Eye (tissue), 1 donor: ENCODE results near the gene TRAF5.
A peak's percentile ranks its signal among the peaks of the same experiment; 100 is the strongest.
"Not testable (repeated sequence)": the region's sequence is repeated elsewhere in the genome, so short reads cannot be mapped to it uniquely, and the experiment has no call there.

Source experiments
- DNase-seq: peaks from one replicate; pipeline ENCODE4 v3.0.0-alpha.2; 2015

TRAF5 gene

DNA sequence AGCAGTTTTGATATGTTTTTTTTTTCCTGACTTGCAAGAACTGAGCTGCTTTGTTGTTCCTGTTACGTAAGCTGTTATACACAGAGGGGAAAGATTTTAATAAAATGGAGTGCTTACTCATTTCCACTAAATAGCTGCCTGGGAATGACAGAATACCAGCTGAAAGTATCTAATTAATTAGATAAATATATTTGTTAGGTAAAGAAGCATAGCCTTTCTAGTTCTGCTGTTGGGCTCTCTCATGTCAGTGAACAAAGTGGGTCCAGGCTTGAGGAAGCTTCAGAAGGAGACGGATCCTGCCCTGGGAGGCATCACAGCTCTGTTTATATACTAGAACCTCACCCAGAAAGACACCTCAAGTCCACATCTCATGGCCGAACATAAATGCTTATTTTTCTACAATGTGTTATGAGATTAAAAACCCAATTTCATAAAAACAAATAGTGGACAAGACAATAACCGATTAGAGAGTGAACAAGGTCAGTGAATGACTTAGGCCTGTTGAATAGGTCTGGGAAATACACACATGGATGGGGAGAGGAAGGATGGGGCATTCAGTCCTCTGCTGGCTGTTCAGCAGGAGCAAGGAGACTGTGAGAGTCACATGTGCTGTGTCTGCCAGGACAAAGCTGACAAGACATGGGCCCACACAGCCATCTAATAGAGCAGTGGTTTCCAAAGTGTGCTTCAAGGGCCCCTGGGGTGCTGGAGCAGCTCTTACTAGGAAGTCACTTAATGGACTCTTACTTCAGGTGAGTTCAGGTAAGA is 20.6 kb downstream of the TRAF5 start:
- DNase-seq = no peak

DNA sequence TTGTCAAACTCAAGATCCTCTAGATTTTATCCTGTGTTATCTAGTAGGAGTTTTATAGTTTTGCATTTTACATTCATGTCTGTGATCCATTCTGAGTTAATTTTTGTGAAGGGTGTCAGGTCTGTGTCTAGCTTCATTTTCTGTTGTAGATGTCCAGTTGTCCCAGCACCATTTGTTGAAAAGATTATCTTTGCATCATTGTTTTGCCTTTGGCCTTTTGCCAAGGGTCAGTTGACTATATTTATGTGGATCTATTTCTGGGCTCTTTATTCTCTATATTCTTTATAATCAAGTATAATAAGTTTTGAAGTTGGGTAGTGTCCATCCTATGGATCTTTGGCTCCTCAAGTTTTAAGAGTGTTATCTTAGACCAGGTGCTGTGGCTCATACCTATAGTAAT is 21.9 kb downstream of the TRAF5 start:
- DNase-seq = no peak

DNA sequence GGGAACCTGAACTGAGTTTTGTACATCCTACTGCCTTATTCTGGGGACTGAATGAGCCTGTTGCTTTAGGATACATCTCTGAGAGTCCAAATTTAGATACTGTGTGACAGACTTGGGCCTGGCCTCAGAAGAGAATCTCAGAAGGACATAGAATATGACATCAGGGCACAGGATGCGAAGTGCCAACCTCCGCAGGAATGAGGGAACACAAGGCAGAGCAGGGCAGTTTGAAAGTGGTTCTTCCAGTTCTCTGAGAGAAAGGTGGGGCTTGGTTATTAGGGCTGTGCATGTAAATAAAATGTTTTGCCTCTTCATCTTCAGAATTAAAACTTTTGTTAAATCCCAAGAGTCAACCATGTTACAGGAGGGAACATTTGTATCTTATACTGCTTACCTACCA is 23.1 kb downstream of the TRAF5 start:
- DNase-seq = no peak

GRCh38 chr1:211352055-211352454 is 25.4 kb downstream of the TRAF5 start:
- not testable (repeated sequence) for DNase-seq

DNA sequence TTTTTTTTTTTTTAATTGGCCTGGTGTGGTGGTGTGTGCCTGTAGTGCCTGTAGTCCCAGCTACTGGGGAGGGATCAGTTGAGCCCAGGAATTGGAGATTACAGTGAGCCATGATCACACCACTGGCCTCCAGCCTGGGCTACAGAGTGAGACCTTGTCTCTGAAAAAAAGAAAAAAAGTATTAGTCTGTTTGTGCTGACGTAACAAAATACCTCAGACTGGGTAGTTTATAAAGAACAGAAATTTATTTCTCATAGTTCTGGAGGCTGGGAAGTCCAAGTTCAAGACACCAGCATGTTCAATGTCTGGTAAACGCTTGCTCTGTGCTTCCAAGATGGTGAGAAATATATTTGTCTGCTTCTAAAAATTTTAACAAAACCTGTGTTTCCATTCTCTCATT is 25.8 kb downstream of the TRAF5 start:
- DNase-seq = no peak

- DNase-seq = no peak
Observed at GRCh38 chr1:211352985-211353515, 26.4 kb downstream of the TRAF5 start.

- no peak for DNase-seq
Observed at GRCh38 chr1:211353562-211354212, 27.1 kb downstream of the TRAF5 start.

DNA sequence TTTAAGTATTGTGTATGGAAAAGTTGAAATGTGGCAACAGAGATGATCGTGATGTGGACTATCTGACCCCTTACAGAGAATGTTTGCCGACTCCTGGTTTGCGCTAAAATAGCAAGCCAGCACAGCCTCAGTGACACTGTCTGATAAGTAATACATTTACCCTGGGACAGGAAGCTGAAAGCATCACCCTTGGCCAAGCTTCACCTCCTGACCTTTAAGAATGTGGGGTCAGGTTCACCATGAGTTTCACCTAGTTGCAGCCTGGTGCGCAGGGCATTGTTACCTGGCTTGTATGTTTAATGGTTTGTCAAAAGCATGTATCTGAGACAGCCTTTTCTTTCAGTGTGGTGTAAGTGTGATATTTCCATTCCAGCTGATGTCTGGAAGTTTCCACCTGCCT is 29.2 kb downstream of the TRAF5 start:
- DNase-seq = no peak

DNA sequence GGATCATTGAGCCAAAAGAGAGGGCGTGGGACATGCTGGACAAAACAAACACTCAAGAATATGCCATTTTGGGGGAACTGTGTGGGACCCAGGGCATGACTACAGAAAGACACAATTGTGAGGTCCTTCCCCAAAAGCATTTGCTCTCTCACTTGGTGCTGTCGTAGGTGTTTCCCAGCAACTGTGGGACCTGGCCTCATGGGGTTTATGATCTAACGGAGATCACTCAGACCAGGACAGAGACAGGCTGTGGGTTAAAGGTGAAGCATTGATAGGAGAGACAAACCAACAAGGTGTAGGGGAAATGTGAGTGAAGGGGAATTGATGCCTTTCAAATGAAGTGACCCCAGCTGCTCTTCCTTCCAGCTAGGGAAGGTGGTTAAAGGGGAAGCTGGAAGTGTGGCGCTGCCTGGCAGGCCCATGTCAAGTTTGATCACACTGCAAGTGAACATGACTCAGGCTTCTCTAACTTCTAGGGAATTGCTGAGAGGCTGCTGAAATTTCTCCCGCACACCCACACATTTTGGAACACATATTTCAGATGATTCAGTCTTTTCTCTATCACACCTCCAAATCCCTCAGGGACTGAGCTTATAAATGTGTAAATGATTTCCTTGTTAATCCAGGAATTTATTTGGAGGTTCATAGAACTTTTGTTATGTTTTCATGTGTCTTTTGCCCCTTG is 30.2 kb downstream of the TRAF5 start:
- no peak for DNase-seq

DNA sequence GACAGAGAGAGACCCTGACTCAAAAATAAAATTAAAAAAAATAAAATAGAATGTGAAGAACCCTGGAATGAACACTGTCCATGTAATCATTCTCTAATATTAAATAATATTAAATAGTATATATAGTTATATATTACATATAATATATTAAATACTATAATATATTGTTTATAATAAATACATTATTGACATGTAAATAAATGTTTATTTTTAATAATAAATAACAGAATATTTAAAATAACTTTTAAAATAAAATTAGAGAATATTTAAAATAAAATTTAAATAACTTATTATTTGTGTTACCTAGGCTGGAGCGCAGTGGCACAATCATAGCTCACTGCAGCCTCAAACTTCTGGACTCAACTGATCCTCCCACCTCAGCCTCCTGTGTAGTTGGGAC is 32.1 kb downstream of the TRAF5 start:
- no peak for DNase-seq

GRCh38 chr1:211359876-211360275 is 33.2 kb downstream of the TRAF5 start:
- no peak for DNase-seq

GRCh38 chr1:211361202-211361601 is 34.6 kb downstream of the TRAF5 start:
- DNase-seq = no peak

DNA sequence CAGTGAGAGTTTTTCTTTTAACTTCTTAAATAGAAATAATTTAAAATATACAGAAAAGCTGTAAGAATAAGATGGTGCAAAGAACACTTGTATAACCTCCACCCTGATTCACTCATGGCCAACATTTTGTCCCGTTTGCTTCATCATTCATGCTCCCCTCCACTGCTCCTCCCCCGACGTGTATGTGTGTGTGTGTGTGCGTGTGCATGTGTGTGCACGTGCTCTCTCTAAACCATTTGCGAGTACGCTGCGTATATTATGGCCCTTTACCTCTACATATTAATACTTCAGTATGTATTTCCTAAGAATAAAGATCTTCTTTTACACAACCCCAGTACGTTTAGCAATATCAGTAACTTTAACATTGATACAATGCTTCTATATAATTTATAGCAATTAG is 43.0 kb downstream of the TRAF5 start:
- no peak for DNase-seq

- DNase-seq = no peak
Observed at GRCh38 chr1:211370669-211371068, 44.0 kb downstream of the TRAF5 start.

GRCh38 chr1:211371406-211372105 is 44.9 kb downstream of the TRAF5 start:
- DNase-seq = no peak

DNA sequence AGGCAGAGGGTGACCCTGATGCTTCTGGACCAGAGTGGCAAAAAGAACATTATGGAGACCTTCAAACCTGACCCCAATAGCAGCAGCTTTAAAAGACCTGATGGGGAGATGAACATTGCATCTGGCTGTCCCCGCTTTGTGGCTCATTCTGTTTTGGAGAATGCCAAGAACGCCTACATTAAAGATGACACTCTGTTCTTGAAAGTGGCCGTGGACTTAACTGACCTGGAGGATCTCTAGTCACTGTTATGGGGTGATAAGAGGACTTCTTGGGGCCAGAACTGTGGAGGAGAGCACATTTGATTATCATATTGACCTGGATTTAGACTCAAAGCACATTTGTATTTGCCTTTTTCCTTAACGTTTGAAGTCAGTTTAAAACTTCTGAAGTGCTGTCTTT is 45.8 kb downstream of the TRAF5 start:
- no peak for DNase-seq

DNA sequence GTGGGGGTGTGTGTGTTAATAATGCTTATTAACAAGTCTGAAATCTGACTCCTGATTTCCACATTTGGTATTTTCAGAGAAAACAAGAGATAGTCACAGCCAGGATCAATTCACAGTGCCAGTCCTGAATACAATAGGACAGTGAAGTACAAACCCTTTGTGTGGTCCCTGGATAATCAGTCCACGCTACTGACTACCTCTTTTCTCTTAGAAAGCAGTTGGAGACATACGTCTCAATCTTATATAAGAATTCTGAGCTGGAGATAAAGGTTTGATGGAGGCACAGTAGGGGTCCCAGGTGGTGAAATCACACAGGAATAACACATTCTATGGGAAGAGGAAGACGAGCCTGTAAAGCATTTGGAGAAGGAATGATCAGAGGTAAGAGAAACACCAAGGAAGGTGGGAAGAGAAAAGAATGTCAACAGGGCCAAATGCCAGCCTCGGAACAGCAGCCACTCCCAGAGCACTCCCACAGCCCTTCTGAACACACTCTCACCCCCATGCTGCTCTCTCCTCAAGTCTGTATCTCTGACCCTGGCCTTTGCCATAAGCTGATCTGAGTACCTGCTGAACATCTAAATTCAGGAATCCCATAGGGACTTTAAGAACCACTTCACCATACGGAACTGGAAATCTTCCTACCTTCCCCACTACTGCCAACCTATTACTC is 48.6 kb downstream of the TRAF5 start:
- DNase-seq = no peak

DNA sequence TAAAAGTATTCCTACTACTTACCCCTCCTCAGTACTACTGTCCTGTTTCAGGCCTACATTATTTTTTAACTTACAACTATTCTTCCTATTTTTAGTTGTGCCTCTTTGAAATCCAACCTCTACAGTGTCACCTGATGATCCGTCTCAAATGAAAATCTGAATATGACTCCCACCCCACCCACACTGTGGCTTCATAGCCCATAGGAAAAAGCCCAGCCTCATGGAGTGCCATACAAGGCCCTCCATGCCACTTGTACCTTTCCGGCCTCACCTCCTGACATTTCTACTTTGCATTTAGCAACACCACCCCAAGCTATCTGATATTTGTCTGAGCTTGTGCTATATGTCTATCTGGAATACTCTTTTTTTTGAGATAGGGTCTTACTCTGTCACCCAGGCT is 49.3 kb downstream of the TRAF5 start:
- no peak for DNase-seq

DNA sequence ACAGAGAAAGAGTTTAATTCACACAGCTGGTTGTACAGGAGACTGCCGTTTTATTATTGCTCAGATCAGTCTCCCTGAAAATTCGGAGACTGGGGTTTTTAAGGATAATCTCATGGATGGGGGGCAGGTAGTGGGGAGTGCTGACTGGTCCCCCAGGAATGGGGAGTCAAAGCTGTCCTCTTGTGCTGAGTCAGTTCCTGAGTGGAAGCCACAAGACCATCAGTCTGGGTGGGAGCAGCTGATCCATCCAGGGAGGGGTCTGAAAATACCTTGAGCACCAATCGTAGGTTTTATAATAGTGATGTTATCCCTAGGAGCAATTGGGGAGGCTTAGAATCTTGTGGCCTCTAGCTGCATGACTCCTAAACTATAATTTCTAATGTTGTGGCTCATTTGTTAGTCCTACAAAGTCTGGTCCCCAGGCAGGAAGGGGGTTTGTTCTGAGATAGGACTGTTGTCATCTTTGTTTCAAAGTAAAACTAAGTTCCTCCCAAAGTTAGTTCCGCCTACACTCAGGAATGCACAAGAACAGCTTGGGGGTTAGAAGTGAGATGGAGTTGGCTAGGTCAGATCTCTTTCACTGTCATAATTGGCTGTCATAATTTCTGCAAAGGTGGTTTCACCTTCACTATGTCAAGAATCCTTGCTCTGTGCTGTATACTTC is 50.3 kb downstream of the TRAF5 start:
- no peak for DNase-seq

DNA sequence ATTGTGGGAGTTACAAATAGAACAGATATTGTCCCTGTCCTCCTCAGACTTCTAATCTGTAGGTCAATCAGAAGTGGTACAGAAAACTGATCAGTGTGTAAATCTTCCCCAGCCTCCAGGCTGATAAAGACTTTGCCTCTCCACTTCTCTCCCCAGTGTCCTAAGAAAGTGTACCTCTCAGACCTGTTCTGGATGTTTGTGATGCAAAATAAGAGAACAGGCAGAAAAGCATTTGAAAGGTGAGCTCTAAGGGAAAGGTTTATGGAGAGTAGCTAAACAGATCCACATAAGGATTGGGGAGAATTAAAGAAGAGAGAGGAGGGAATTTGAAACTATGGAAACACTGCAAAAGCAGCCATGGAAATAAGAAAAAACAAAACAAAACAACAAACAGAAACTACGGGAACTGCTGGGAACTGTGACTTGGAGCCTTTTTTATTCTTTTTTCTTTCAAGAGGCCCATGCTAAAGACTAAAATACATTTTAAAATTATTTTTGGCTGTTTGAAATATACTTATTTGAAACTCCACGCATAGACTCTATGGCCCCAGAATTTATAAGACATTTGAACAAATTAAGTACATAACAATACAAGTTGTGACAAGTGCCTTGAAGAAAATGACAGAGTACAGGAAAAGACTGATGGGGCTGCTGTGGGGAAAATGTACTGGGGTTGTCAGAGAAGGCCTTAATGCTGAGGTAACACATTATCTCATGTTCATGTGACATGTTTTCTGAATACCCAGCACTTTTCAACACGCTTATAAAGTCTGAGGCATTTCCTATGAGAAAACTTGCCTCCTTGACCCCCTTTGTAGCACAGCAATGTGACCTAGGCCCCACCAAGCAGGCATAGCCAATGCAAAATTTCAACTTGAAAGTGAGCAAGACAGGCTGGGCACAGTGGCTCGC is 51.2 kb downstream of the TRAF5 start:
- DNase-seq = peak; percentile 3

- DNase-seq = peak; percentile 51
Observed at GRCh38 chr1:211378844-211379243, 52.2 kb downstream of the TRAF5 start.
